Ovary (tissue), 9 donors: ENCODE results near the gene DIAPH1. TPM values are rescaled to one million over a fixed set of nuclear protein-coding genes. Genes with fewer than 3 reads are reported as not detected.

Experiments used
- DNase-seq, 5 donors: peaks; one replicate each; pipeline ENCODE4 v3.0.0-alpha.2; 2019 to 2020
- H3K27ac ChIP-seq, 2 donors: fragments of 200-600 bp; one replicate each; pipeline versions ENCODE4 v1.5.1 to v1.8.0; 2019 to 2022
- H3K27me3 ChIP-seq: fragments of 200-600 bp; one replicate; pipeline ENCODE4 v1.8.0; 2022
- H3K36me3 ChIP-seq: fragments of 200-600 bp; sonication (generic); one replicate; pipeline ENCODE4 v1.5.1; 2019
- H3K4me1 ChIP-seq: one replicate; pipeline ENCODE4 v1.8.1; 2013; ENCODE audit warnings: mild to moderate bottlenecking, moderate library complexity; ENCODE audit not compliant: insufficient read depth
- H3K4me3 ChIP-seq: fragments of 200-600 bp; sonication (generic); one replicate; pipeline ENCODE4 v1.5.1; 2017
- H3K9me3 ChIP-seq, 2 donors: fragments of 200-600 bp in 1 of 2; sonication (generic) in 1 of 2; one replicate each; pipeline versions ENCODE4 v1.5.1 to v1.8.1; 2013 to 2019; ENCODE audit warnings: mild to moderate bottlenecking in 1 of 2, moderate library complexity in 1 of 2
- EP300 ChIP-seq: sonication (generic); formaldehyde crosslinking; IDR thresholded peaks from one replicate; pipeline ENCODE4 v1.6.1; 2017; ENCODE audit warnings: antibody characterized with exemption
- POLR2A ChIP-seq: fragments of 450-650 bp; IDR thresholded peaks from one replicate; pipeline ENCODE4 v1.6.1; 2017; ENCODE audit warnings: antibody characterized with exemption, mild to moderate bottlenecking, moderate library complexity
- WGBS, 3 donors: extraction: QIAGEN DNeasy Blood & Tissue Kit in 1 of 3; methylation state at CpG; one replicate each; pipeline versions ENCODE4 v1.1.5 to v1.1.7; 2013 to 2017; 5-methylcytosine and 5-hydroxymethylcytosine counted together
- intact Hi-C, 4 donors: fragments of 100-400 bp; cut with DNase I; formaldehyde crosslinking; loops; one replicate each; pipeline versions ENCODE4 v1.11.0 to v1.15.1; 2022 to 2023
- polyA plus RNA-seq, 2 donors: library from polyadenylated mRNA; stranded (reverse); fragments of 200-250 nt in 1 of 2; fragments of 350-450 nt in 1 of 2; fragmentation: Illumina TruSeq in 1 of 2; extraction: RNeasy Lipid Tissue Mini Kit (QIAGEN cat#74804) in 1 of 2; gene quantifications; one replicate each; pipeline ENCODE4 v1.2.3, GENCODE V29; 2013 to 2014
- total RNA-seq, 7 donors: library from RNA; depleted of rRNA in 2 of 7; stranded (reverse); fragments of >200 nt in 2 of 7; fragmentation: NEBNext Ultra II Directional in 3 of 7; extraction: Animal tissue kit (Norgen Biotek cat#: 25700) in 3 of 7; gene quantifications; one replicate each; pipeline versions ENCODE4 v1.1.0 to v1.2.4, GENCODE V29; 2016 to 2023
- TF ChIP-seq, protein P1 (sequence below), 3 donors: fragments of 450-650 bp in 2 of 3; fragments of 200-600 bp in 1 of 3; IDR thresholded peaks; one replicate each; pipeline versions ENCODE4 v1.5.1 to v1.8.0; 2016 to 2022; ENCODE audit warnings: antibody characterized with exemption in 3 of 3, mild to moderate bottlenecking in 1 of 3
- donor health status: DM: no; HTN: no; CAD: no; lungs with moderate emphysema.
- donor health status: DM: no; HTN: no; CAD: no.
- donor health status: Bipolar disorder and iron deficiency.
- donor health status: DM: yes; HTN: yes; CAD: no.
- donor health status: DM: no; HTN: no; CAD: no.
- donor health status: DM: yes; HTN: yes; CAD: no.

DIAPH1 gene
- total and polyA plus RNA-seq, 9 donors: 21.2 to 51.0 (median 44.0) TPM

DNA sequence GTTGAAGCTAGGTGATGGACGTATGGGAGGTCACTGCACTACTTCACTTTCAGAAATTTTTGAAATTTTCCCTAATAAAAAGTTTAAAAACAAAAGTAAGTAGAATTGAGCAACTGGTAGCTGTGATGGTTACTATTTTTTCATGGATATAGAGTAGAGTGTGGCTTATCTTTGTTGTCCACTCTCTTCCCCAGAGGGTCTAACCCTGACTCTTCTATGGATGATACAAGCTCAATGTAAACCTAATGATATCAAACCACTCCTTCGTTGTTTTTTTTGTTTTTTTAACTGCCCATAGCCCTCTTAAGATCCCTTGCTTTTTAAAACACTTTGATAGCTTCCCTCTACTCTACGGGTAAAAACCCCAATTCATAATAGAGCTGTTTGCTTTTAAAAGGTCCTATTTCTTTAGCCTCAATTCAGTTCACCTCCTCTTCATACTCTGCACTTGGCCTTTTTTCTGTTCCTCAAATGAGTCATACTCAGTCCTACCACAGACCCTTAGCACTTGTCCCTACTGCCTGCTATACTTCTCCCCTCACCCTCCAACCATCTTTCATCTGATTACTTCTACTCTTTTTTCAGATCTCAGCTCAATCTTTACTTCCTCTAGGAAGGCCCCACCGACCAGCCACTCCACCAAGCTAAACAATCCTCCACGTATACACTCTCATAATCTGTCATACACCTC, 15.2 kb upstream of the DIAPH1 start:
- 85 to 88% (median 86%) methylated on average over 5 of the region's 5 CpGs for WGBS, 3 donors
- no peaks in the 10 kb centered on the region for H3K27me3 ChIP-seq
- TF ChIP-seq, protein P1, sequence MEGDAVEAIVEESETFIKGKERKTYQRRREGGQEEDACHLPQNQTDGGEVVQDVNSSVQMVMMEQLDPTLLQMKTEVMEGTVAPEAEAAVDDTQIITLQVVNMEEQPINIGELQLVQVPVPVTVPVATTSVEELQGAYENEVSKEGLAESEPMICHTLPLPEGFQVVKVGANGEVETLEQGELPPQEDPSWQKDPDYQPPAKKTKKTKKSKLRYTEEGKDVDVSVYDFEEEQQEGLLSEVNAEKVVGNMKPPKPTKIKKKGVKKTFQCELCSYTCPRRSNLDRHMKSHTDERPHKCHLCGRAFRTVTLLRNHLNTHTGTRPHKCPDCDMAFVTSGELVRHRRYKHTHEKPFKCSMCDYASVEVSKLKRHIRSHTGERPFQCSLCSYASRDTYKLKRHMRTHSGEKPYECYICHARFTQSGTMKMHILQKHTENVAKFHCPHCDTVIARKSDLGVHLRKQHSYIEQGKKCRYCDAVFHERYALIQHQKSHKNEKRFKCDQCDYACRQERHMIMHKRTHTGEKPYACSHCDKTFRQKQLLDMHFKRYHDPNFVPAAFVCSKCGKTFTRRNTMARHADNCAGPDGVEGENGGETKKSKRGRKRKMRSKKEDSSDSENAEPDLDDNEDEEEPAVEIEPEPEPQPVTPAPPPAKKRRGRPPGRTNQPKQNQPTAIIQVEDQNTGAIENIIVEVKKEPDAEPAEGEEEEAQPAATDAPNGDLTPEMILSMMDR (IDR thresholded peaks at IDR 0.05): no peak
- TF ChIP-seq EP300: no peak
- no peak for TF ChIP-seq POLR2A
- no peak overlapping the region for H3K4me3 ChIP-seq
- peaks cover 13% of the 10 kb centered on the region for H3K4me1 ChIP-seq
- H3K36me3 ChIP-seq: no peaks in the 10 kb centered on the region
- intact Hi-C loops: no loop called here
- no peaks in the 10 kb centered on the region for H3K9me3 ChIP-seq
- DNase-seq: no peak
- no peak overlapping the region for H3K27ac ChIP-seq

DNA sequence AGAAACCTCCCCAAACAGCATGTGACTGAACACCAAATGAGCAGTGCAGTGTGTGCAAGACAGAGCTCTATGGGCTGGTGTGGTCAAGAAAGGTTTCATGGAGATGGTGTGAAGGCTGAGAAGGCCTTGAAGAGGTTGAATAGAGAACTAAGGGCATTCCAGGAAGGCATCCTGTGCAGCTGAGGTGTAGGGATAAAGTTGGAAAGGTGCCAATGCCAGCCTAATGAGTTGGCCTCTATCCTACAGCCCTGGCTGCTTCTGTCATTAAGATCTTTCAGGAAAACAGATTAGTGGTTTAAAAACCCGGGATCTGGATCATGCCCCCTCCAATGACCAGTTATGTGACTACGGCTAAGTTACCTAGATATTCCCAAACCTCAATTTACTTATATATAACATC, 13.8 kb upstream of the DIAPH1 start:
- no peak for TF ChIP-seq POLR2A
- TF ChIP-seq, protein P1 (IDR thresholded peaks at IDR 0.05): no peak
- TF ChIP-seq EP300: no peak
- 94 to 96% (median 95%) methylated on average over 2 of the region's 2 CpGs for WGBS, 3 donors
- peaks cover 11% of the 10 kb centered on the region for H3K4me1 ChIP-seq
- H3K4me3 ChIP-seq: no peak overlapping the region
- no peak for DNase-seq
- no peaks in the 10 kb centered on the region for H3K27me3 ChIP-seq
- H3K9me3 ChIP-seq: no peaks in the 10 kb centered on the region
- H3K36me3 ChIP-seq: no peaks in the 10 kb centered on the region
- intact Hi-C loops: no loop called here
- no peak overlapping the region for H3K27ac ChIP-seq

DNA sequence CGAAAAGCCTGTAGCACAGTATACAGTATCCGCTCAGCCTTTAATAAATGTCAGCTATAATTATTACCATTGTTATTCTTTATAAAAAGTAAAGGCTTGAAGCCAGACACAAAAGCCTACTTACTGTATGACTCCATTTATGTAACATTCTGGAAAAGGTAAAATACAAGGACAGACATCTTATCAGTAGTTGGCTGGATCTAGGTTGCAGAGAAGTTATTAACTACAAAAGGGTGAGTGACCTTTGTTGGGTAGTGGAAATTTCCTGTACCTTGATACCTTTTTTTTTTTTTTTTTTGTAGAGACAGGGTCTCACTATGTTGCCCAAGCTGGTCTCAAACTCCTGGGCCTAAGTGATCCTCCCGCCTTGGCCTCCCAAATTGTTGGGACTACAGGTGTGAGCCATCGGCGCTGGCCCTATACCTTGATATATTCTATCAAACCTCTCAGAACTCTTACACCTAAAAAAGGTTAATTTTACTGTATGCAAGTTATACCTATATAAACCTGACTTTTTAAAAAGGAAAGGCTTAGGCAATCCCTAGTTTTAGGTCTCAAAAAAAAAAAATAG, 11.9 kb upstream of the DIAPH1 start:
- no peak overlapping the region for H3K4me3 ChIP-seq
- H3K4me1 ChIP-seq: peaks cover 4% of the 10 kb centered on the region
- no peaks in the 10 kb centered on the region for H3K9me3 ChIP-seq
- no peak for DNase-seq
- H3K36me3 ChIP-seq: no peaks in the 10 kb centered on the region
- H3K27me3 ChIP-seq: no peaks in the 10 kb centered on the region
- intact Hi-C loops: no loop called here
- 96 to 98% (median 98%) methylated on average over 5 of the region's 5 CpGs for WGBS, 3 donors
- H3K27ac ChIP-seq: no peak overlapping the region
- TF ChIP-seq, protein P1 (IDR thresholded peaks at IDR 0.05): no peak
- no peak for TF ChIP-seq POLR2A
- TF ChIP-seq EP300: no peak

DNA sequence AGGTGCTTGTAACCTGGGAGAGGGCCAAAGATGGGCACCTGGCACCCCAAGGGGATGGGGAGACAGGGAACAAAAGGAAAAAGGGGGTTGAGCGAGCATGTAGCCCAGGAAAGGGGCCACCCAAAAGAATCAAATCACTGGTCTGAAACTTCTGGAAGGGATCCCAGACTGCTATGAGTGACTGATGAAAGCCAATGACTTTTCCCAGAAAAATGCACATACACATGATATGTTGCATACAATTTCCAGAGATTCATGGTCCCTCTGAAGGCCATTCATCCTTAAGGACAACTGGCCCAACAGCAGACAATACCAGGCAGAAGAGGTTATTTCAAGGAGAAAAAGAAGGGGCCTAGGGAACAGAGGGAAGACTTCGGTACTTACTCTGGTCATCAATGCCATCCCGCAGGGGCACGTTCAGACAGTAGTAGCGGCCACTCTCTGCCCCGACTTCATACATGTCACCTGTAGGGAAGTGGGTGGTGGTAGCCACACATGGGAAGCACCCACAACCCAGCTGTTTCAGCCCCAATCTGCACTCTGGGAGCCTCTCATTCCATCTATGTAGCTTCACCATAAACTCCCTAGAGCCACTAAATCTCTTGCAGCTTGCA, 9.5 kb upstream of the DIAPH1 start:
- no peak overlapping the region for H3K27ac ChIP-seq
- no peak overlapping the region for H3K4me3 ChIP-seq
- H3K9me3 ChIP-seq: no peaks in the 10 kb centered on the region
- intact Hi-C loops: loop anchor here in 1 of 4 donors (10.0 kb wide), 1 partner anchor 393 kb away; no protein-coding TSS in a partner anchor
- DNase-seq: no peak
- H3K36me3 ChIP-seq: no peaks in the 10 kb centered on the region
- 94 to 96% (median 95%) methylated on average over 6 of the region's 6 CpGs for WGBS, 3 donors
- TF ChIP-seq EP300: no peak
- TF ChIP-seq, protein P1 (IDR thresholded peaks at IDR 0.05): no peak
- TF ChIP-seq POLR2A: no peak
- no peaks in the 10 kb centered on the region for H3K4me1 ChIP-seq
- H3K27me3 ChIP-seq: no peaks in the 10 kb centered on the region
